GM19035 (cell line): ENCODE data around the gene DDX52.
"Not testable (repeated sequence)": the region's sequence is repeated elsewhere in the genome, so short reads cannot be mapped to it uniquely, and the experiment has no call there.

Experiments used
- ATAC-seq: cut with Tn5 transposase; IDR thresholded peaks from one replicate; pipeline ENCODE4 v1.9.1; 2021; ENCODE audit not compliant: unreplicated experiment

DDX52 gene

DNA sequence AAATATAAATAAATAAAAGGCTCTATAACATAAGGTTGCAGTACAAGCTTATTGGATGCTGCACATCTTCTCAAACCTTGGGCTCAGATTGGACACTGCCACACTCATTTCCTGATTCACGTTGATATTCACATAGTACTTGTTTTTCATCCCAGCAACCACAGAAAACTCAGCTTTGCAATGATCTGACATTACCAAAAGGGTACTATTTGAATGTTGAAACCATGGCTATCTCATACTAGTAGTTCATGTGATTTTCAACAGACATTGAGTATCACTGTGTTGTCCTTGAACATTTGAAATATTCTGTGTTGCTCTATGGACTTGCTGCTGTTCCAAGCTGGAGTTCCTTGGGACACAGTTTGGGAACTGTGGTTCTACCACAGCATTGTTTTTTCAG is 14.0 kb upstream of the DDX52 start:
- ATAC-seq: no peak

DNA sequence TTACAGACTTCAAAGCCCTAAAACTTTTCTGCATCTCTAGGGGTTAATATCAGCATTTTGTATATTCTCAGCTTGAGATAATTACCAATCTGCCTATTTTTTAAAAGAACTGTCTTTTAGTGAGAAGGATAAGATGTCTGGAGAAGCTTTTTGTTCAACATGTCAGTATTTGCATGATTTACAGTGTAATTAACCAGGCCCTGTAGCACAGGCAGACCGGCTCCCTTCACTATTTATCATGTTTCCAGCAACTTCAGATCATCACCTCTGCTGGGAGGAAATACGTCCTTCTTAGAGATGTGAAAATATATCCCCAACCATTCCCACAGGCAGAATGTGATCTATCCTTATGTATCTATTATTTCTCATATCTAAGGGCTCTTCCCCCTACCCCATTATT is 8.6 kb upstream of the DDX52 start:
- no peak for ATAC-seq

DNA sequence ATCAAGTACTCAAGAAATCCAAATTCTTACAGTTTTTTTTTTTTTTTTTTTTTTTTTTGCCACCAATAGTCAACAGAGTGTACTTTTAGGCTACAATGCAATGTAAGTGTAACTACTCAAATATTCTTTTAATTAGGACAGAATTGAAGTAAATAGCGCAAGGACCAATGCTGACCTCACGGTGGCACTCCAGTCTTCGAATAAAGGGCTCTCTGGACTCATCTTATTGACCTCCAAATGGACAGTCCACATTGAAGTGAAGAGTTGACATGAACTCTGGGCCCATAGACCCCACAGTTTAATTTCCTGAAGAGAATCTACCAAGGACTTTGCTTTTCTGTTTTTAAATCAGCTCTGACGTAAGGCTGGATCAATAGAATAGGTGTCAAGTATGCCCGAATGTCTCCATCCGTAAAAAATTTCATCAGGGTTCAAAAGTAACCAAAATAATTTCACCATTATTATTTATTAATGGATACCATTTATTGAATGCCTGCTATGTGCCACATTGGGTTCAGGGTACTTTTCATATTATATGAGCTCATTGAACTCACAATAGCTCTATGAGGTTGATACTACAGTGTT is 7.3 kb upstream of the DDX52 start:
- ATAC-seq: no peak

GRCh38 chr17:37648555-37648954 is 5.3 kb upstream of the DDX52 start:
- no peak for ATAC-seq

DNA sequence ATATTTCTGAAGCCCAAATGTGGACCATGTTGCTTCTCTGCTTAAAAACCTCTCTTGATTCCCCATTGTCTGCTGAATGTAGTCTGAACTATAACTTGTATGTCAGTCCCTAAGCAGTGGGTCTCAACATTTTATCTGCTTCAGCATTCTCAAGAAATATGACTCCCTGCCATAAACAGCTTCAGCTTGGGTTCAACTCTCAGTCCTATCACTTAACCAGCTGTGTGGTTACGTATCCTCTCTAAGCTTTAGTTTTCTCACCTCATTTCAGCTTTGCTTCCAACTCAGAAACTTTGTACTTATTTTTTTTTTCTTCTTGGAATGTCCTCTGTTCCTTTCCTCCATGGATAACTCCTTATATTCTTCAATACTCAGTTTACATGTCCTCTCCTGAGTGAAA is 4.6 kb upstream of the DDX52 start:
- ATAC-seq: no peak

DNA sequence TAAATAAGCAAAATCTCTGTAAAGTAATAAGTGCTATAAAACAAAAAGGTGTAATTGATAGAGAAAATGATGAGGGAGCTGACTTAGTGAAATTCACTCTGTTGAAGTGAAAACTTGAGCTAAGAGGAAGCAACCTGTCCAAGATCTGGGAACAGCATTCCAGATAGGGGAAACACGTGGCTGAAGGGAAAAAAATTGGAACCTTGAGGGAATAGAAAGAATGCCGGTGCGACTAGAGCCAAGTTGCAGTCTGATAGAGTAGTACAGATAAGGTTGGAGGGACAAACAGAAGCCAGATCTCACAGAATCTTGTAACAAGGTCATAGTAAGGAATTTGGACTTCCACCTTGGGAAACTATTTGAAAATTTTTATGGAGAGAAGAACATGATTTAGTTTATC is 623 bp upstream of the DDX52 start:
- ATAC-seq: no peak

GRCh38 chr17:37642681-37643080 is 565 bp downstream of the DDX52 start:
- ATAC-seq: no peak

GRCh38 chr17:37640015-37640414 is 3.2 kb downstream of the DDX52 start:
- ATAC-seq: no peak

DNA sequence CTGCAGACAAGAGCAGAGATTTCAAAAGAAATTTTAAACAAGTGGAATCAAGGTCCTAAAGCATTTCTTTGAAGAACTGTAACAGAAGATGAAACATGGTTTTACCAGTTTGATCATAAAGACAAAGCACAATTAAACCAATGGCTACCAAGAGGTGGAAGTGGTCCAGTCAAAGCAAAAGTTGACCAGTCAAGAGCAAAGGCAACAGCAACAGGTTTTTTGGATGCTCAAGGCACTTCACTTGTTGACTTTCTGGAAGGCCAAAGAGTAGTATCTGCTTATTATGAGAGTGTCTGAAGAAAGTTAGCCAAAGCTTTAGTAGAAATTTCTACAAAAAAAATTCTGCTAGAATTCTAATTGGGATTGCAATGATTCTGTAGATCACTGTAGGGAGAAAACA is 5.3 kb downstream of the DDX52 start:
- no peak for ATAC-seq

DNA sequence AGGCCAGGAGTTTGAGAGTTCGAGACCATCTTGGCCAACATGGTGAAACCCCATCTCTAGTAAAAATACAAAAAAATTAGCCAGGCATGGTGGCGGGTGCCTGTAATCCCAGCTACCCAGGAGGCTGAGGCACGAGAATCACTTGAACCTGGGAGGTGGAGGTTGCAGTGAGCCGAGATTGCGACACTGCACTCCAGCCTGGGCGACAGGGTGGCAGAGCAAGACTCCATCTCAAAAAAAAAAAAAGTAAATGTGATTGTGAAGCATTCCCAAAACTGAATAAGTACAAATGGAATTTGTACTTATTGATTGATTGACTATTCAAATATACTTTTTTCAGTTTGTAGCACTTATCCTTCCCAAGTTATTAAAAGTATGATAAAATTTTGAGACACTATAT is 26.8 kb downstream of the DDX52 start:
- not testable (repeated sequence) for ATAC-seq

GRCh38 chr17:37614823-37615222 is 28.4 kb downstream of the DDX52 start:
- ATAC-seq: no peak

- ATAC-seq: no peak
Measured at GRCh38 chr17:37614391-37614790, 28.9 kb downstream of the DDX52 start.

DNA sequence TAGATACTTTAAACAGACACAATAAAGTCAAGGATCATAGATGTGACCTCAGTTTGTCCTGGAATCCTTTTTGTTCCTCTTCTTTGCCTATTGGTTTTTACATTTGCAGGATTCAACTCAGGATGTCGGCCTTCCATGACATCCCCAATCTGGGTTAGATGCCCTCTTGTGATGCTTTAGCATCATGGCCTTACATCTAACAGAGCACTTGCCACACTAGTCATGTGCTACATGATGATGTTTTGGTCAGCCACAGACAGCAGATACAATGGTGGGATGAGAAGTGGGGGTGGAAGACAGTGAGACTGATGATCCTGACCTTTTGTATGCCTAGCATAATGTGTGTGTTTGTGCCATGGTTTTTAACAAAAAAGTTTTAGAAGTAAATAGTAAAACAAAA is 32.3 kb downstream of the DDX52 start:
- no peak for ATAC-seq

GRCh38 chr17:37610041-37610420 is 33.2 kb downstream of the DDX52 start:
- not testable (repeated sequence) for ATAC-seq

- peak; percentile 87 for ATAC-seq
Measured at GRCh38 chr17:37609170-37610040, 33.8 kb downstream of the DDX52 start, which contains the start of gene SYNRG. TSS of gene SYNRG (minus strand) at chr17:37609418. CDS start at chr17:37609355, 63 bp downstream.

GRCh38 chr17:37608351-37609169 is 34.7 kb downstream of the DDX52 start:
- peak; percentile 22 for ATAC-seq

GRCh38 chr17:37607637-37608331 is 35.5 kb downstream of the DDX52 start:
- no peak for ATAC-seq

GRCh38 chr17:37605813-37606505 is 37.3 kb downstream of the DDX52 start:
- ATAC-seq: no peak

GRCh38 chr17:37605081-37605480 is 38.2 kb downstream of the DDX52 start:
- no peak for ATAC-seq

GRCh38 chr17:37604556-37604955 is 38.7 kb downstream of the DDX52 start:
- no peak for ATAC-seq
